ENCODE data around the gene ITGAE.
"Not testable (repeated sequence)": the region's sequence is repeated elsewhere in the genome, so short reads cannot be mapped to it uniquely, and the experiment has no call there.

Gene ITGAE, protein sequence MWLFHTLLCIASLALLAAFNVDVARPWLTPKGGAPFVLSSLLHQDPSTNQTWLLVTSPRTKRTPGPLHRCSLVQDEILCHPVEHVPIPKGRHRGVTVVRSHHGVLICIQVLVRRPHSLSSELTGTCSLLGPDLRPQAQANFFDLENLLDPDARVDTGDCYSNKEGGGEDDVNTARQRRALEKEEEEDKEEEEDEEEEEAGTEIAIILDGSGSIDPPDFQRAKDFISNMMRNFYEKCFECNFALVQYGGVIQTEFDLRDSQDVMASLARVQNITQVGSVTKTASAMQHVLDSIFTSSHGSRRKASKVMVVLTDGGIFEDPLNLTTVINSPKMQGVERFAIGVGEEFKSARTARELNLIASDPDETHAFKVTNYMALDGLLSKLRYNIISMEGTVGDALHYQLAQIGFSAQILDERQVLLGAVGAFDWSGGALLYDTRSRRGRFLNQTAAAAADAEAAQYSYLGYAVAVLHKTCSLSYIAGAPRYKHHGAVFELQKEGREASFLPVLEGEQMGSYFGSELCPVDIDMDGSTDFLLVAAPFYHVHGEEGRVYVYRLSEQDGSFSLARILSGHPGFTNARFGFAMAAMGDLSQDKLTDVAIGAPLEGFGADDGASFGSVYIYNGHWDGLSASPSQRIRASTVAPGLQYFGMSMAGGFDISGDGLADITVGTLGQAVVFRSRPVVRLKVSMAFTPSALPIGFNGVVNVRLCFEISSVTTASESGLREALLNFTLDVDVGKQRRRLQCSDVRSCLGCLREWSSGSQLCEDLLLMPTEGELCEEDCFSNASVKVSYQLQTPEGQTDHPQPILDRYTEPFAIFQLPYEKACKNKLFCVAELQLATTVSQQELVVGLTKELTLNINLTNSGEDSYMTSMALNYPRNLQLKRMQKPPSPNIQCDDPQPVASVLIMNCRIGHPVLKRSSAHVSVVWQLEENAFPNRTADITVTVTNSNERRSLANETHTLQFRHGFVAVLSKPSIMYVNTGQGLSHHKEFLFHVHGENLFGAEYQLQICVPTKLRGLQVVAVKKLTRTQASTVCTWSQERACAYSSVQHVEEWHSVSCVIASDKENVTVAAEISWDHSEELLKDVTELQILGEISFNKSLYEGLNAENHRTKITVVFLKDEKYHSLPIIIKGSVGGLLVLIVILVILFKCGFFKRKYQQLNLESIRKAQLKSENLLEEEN
- total RNA-seq = 96.6 to 171 reads per million in 2 donors

DNA sequence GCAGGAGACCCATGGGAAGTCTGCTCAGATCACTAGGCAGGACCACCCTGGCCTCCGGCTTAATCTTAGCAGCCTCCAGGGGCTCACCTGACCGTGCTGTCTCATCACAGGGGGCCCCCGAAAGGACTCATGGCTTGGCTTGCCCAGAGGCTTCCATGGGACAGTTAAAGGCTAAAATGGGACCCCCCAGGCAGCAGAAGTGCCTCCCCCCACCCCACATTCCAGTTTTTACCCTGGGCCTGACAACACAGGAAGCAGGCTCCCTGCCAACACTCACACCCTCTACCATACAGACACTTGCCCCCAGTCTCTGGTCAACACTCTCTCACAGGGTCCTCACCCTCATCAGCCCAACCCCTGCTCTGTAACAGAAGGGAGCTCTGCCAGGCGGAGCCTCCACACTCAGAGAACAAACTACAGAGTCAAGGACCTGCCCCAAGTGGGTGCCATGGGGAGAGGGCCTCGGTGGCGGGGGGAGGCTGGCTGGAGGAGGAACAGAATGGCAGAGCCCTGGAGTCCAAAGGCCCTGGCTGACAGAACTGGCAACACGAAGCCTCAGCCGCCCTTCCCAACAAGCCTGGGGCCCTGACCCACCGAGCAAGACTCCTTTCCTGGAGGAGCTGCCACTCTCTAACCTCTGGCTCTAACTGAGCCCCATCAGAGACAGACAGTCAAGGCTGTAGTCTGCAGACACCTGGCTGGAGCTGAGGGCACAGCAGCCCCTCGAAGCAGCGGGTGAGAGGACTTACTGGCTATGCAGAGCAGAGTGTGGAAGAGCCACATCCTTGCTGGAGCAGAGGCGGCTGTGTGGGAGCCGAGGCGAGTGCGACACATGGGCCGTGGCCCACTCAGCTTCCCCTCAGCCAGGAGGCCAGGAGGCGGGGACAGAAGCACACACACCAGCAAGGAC, at the start of gene ITGAE:
Gene ITGAE, minus strand, starts transcription at position 827 of the 910 bp plus-strand sequence. Its CDS starts 44 bp downstream, at position 783.
- DNase-seq = no peak

DNA sequence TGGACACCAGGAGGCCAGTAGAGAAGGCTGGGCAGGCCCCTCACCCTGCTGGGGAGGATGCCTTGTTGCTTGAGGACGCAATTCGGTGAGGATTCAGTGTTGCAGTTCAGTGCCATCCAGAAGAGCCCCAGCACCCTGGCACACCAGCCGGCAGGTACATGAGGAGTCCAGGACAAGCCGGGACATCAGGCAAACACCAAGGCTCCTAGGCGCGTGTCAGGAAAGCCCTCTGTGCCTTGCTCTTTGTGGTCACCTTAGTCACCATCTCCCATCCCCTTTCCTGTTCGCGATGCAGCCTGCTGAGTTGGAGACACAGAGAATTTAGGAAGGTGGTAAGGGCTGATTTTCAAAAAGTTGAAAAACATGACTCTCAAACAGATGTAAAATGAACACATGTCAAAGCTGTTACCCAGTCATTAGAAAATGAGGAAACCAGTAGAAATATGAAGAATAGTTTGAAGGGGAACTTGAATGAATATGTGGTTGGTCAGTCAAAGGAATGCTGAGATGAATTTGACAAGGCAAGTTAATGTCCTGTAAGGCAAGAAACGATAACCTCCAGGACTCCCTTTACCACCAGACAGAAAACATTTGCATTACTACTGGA, 47.3 kb upstream of the ITGAE start:
- DNase-seq = no peak

DNA sequence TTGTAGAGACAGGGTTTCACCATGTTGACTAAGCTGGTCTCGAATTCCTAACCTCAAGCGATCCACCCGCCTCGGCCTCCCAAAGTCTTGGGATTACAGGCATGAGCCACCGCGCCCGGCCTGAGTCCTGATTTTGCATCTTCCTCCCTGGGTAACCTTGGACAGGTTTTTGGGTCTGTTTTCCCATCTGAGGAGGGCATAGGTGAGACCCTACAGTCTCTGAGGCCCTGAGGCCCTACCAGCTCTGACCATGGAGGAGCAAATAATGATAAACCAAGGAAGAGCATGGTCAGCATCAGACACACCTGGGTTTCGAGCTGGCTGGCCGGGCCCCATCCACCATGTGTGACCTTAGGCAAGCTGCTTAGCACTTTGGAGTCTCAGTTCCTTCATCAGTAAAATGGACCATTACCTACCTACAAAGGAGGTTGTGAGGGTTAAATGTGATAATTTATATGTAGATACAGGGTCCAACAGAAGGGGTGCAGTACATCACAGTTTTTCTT, 46.2 kb upstream of the ITGAE start:
- no peak for DNase-seq

DNA sequence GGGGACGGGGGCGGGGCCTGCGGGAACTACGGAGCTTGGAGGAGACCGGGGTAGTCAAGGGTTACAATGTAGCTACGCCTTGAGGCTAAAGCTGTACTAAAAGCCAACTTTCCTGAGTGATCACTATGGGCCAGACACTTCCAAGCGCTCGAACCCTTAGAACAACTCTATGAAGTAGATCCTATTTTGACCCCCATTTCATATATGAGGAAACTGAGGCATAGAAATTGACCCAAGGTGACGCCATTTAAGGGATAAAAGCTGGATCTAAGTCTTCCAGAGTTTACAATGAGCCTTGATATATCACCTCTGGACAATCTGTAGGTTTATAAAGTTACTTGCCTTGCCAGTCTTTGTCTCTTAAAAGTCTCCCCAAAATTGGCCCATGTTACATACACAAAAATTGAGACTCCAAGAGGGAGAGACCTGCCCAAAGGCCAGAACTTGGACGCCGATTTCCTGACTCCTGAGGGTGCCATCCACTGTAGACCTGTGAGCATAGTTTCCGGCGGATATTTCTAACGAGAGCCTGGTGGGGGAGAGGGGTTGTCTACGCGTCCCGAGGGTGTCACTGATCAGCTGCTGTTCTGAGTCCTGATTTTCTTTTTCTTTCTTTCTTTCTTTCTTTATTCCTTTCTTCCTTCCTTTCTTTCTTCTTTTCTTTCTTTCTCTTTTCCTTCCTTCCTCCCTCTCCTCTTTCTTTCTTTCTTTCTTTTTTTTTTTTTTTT, 45.6 kb upstream of the ITGAE start:
- DNase-seq = no peak

DNA sequence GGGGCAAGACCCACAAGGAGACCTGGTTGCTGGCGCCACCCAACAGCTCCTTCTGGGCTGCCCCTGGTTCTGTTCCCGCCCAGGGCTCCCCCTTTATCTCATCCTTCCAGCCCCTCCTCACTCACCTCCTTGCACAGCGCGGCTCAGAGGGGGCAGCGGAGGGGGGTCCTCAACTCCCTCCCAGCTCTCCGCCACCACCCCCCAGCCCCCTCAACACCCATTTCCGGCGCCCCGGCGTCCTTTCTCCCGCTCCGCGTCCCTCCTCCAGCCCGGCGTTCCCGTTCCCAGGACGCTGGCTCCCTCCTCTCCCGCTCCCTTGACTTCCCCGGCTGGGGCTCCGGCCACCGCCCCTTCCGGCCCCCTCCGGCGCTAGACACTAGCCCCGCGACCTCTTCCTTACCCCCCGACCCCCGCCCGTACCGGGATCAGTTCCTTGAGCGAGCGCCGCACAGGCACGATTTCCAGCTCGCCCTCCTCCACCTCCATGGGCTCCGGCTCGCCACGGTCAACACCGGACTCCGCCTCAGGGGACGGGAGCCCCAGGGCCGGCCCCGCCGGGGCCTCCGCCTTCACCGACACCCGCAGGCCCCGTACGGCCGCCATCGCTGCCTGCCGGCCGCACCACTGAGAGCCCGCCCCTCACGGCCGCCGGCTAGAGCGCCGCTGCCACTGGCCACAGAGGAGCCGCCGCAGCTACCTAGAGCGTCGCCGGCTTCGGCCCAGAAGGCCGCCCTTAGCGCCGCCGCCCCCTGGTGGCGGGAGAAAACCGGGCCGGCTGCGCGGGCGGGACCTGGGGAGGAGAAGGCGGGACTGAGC, 44.8 kb upstream of the ITGAE start, which contains the start of gene NCBP3:
Gene NCBP3, minus strand, starts transcription at position 626 of the 816 bp plus-strand sequence. Its CDS starts 23 bp downstream, at position 603.
- peak; percentile 82 for DNase-seq

DNA sequence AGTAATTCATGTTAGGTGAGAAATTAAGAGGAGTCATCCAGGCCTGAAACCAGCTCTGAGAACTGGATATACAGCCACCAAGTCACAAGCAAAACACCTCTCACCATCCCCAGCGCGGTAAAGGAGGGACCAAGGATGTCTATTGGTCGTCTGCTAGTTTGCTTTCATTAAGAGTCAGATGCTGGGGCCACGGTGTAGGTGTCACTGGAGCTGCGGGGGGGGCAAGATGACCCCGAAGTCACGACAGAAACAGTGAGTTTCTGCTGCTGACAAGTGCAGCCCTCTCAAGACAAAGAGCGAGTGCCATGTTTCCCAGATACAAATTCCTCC, 44.3 kb upstream of the ITGAE start:
- DNase-seq = no peak

DNA sequence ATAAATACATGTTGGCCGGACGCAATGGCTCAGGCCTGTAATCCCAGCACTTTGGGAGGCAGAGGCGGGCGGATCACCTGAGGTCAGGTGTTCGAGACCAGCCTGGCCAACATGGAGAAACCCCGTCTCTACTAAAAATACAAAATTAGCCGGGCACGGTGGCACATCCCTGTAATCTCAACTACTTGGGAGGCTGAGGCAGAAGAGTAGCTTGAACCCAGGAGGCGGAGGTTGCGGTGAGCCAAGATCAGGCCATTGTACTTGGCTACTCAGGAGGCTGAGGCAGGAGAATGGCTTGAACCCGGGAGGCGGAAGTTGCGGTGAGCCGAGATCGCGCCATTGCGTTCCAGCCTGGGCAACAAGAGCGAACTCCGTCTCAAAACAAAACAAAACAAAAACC, 43.6 kb upstream of the ITGAE start:
- not testable (repeated sequence) for DNase-seq

DNA sequence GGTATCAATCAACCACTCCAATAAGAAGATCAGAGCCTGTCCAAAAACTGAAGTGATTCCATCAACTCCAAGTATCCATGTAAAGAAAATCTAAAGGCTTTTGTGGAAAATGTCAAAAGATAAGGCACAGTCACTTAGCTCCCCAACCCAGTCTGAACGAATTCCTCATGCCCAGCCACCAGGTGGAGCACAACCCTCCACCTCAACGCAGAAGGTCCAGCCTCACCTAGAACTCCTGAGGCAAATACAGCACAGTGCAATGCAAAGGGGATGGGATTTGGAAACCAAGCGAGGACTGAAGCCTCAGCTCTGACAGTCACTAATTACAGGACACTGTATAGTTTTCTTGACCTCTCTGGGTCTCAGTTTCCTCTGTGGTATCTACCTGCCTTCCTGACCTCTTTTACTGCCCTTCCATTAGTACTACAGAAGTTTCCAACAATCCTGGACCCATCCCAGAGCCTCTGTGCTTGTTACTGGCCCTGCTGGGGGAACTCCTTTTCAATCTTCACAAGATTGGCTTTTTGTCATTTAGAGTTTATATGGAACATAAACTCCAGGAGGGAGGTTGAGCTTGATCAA, 43.0 kb upstream of the ITGAE start:
- DNase-seq = no peak

DNA sequence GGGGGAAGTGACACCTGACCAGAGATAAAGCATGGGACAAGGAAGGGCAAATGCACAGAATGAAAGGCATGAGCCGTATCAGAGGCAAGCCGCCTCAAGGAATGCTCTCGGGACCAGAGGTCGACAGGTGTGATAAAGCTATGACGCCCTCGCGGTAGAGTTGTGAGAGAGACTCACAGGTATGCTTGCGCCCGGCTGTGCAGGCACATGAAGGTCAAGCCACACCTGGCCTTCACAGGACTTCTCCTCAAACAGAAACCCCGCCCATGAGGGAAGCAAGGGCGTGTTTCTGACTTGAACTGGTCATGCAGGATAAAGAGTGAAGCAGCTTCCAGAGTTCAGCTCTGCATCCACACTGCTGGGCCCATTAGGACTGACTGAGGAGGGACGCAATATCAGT, 37.2 kb upstream of the ITGAE start:
- DNase-seq = no peak

DNA sequence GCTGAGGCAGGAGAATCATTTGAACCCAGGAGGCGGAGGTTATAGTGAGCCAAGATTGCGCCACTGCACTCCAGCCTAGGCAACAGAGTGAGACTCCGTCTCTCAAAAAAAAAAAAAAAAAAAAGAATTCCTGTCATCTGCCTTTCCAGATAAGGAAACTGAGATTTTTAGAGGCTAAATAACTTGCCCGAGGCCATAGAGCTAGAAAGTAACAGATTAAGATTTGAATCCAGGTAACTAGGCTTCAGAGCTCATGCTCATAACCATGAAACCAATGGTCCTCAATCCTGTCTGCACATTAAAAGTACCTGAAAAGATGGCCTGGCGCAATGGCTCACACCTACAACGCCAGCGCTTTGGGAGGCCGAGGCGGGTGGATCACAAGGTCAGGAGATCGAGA, 35.6 kb upstream of the ITGAE start:
- no peak for DNase-seq

DNA sequence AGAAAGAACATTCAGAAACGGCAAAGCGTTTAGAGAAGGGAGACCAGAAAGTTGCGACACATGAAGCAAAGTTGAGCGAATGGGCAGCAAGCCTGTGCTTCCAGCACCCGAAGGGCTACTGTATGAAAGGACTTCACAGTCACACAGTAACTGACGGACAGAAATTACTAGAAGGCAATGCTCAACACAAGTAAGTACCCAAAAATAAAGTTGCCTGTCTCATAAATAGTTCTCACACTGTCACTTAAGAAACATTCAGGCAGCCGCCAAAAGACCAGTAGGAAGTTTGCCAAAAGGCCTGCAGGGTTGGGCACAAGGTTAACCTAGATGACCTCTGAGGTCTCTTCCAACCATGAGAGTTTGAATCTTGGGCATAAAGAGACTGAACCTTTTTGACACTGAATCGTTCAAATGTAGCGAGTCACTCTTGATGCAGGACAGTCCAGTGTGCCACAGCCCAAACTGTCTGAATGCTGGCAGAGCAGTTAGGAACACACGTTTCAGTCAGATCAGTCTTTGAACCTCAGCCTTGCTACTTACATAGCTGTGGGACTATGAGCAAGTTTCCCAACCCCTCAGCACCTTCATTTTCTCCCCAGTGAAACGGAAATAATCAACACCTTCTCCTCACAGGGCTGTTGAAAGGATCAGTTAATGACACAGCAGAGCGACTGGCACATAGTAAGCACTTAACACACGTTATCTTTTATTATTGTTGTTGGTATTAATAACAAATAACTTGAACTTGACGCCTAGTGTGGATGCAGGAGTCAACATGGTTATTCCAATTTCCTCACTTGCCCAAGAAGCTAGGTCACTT, 34.6 kb upstream of the ITGAE start:
- no peak for DNase-seq

DNA sequence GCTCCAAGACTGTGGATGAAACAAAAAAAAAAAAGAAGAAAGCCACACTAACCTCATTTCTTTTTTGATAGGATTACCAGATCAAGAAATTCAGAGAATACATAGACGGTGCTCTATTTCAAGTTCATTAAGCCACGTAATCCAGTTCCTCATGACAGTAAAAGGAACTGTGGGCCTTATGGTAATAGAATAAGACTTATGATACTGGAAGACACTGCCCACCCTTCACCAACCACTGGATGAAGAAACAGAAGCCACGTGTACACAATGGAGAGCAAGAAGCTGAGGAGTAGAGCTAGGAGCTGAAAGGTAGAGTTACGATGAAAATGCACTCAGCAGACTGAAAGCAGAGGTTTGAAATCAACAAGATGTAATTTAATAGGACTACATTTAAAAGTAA, 33.8 kb upstream of the ITGAE start:
- no peak for DNase-seq

DNA sequence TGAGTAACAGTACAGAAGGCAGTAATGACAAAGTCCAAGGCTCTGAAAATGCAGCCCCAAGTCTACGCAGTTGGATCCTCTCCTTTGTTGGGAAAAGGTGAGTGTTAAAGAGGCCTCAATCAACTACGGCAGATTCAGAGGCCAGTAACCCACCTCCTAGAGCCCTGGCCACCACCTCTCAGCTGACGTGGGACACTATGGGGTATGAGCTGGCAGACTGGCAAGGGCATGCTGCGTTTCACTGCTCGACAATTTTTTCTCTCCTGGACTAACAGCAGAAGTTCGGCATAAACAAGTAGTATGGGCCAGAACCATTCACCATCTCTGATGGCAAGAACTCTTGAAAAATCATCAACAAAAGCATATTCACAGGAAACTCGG, 27.9 kb upstream of the ITGAE start:
- DNase-seq = no peak

DNA sequence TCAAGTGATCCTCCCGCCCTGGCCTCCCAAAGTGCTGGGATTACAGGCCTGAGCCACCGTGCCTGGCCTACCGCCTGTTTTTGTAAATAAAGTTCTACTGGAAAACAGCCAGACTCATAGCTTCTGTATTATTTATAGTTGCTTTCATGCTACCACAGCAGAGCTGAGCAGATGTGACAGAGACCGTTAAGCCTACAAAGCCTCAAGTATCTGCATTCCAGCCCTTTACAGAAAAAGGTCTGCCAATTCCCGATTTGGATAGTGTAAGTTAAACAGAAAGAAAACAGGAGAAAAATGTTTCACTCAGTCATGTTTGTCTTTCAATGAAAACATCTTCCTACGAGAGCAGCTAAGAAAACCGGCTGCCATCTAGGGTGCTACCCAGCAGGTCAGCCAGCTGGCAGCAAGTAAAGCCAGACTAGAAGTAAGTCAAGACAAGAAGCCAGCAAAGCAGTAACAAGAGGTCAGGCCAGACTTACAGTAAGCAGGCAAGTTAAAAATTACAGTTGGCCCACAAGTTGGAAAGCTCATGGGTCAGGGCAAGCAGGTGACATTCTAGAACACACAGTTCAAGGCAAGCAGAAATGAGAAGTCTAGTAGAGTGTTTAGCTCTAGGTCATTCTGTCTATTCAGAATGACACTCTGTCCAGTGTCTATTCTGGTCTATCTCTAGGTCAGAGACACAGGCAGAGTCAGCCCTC, 27.3 kb upstream of the ITGAE start:
- DNase-seq = no peak

DNA sequence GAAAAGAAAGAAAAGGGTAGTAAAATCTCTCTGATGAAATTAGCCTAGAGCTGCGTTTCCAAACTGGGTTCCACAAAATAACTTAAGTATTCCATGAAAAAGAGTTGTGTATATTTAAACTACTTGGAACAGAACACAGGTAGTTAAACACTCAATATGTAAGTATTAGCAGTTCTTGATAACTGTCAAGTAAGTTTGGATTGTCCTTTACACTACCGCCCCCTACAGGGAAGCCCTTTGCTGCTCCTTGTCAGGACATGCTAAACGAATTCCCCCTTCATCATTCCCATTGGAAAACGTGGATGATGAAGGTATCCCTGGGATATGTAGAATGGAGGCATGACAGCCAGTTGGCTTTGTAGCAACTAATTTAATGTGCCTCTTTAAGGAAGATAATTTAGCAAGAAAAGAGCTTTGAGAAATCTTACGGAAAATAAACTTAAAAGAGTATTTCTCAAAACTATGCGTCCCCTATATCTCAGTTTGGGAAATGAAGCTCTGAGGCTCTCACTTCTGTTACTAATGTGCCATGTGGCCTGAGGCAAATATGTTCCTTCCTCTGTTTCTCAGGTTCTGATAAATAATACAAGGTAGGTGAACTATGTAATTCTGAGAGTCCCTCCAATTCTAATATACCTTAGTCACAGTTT, 26.3 kb upstream of the ITGAE start:
- no peak for DNase-seq

DNA sequence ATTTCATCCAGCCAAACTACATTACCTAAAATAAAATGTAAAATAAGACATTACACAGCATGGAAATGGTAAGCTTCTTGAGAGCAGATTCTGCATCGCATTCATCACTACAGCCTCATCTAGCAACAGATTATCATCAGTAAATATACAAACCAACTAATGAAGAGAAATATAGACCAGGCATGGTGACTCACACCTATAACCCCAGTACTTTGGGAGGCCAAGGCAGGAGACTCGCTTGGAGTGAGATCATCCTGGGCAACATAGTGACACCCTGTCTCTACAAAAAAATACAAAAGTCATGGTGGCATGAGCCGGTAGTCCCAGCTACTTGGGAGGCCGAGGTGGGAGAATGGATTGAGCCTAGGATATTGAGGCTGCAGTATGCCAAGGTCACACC, 25.2 kb upstream of the ITGAE start:
- DNase-seq = no peak

DNA sequence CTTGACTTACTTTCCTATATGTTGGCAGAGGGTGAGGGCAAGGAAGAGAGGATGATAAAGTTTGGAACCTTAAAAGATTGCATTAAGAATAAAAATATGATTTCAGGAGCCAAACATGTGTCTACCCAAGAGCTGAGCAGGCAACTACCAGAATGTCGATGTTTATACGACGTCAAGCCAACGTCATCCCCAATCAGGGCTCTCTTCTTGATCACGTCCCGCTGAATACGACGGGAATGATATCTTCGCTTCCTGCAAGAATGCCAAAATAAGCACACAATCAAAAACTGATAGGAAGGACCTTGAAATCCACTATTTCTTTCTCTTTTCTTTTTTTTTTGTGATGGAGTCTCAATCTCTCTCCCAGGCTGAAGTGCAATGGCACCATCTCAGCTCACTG, 20.1 kb upstream of the ITGAE start:
- DNase-seq = no peak

Measured in activated gamma-delta T cell (primary cell).